ENCODE results near the gene AGAP4.
"Not testable (repeated sequence)": the region's sequence is repeated elsewhere in the genome, so short reads cannot be mapped to it uniquely, and the experiment has no call there.

Gene AGAP4

GRCh38 chr10:45847400-45847799 lies at the start of gene AGAP4:
Gene AGAP4 (minus strand): TSS chr10:45847500. CDS start chr10:45847347, 153 bp downstream.
- not testable (repeated sequence) for DNase-seq (ENCODE audit: low read depth)

- DNase-seq (ENCODE audit: low read depth), result not testable (repeated sequence)
Measured at GRCh38 chr10:45890721-45891120, 43.4 kb upstream of the AGAP4 start.

GRCh38 chr10:45889539-45890230 lies 42.4 kb upstream of the AGAP4 start:
- DNase-seq (ENCODE audit: low read depth), result not testable (repeated sequence)

- DNase-seq (ENCODE audit: low read depth), result not testable (repeated sequence)
Measured at GRCh38 chr10:45882880-45883279, 35.6 kb upstream of the AGAP4 start.

GRCh38 chr10:45865404-45865803 lies 18.1 kb upstream of the AGAP4 start:
- DNase-seq (ENCODE audit: low read depth), result not testable (repeated sequence)

GRCh38 chr10:45864264-45864663 lies 17.0 kb upstream of the AGAP4 start:
- DNase-seq (ENCODE audit: low read depth), result not testable (repeated sequence)

- not testable (repeated sequence) for DNase-seq (ENCODE audit: low read depth)
Measured at GRCh38 chr10:45863632-45864031, 16.3 kb upstream of the AGAP4 start.

GRCh38 chr10:45857931-45858330 lies 10.6 kb upstream of the AGAP4 start:
- DNase-seq (ENCODE audit: low read depth), result not testable (repeated sequence)

- DNase-seq (ENCODE audit: low read depth), result not testable (repeated sequence)
Measured at GRCh38 chr10:45848467-45848866, 1.2 kb upstream of the AGAP4 start.

- not testable (repeated sequence) for DNase-seq (ENCODE audit: low read depth)
Measured at GRCh38 chr10:45822918-45823317, 24.4 kb downstream of the AGAP4 start.

GRCh38 chr10:45820107-45820830 lies 27.0 kb downstream of the AGAP4 start:
- not testable (repeated sequence) for DNase-seq (ENCODE audit: low read depth)

- no peak for DNase-seq (ENCODE audit: low read depth)
Measured at GRCh38 chr10:45819552-45819951, 27.7 kb downstream of the AGAP4 start.

GRCh38 chr10:45817912-45818311 lies 29.4 kb downstream of the AGAP4 start:
- DNase-seq (ENCODE audit: low read depth), result no peak

GRCh38 chr10:45817130-45817859 lies 30.0 kb downstream of the AGAP4 start:
- DNase-seq (ENCODE audit: low read depth), result no peak

GRCh38 chr10:45814146-45814545 lies 33.2 kb downstream of the AGAP4 start:
- not testable (repeated sequence) for DNase-seq (ENCODE audit: low read depth)

- DNase-seq (ENCODE audit: low read depth), result not testable (repeated sequence)
Measured at GRCh38 chr10:45812959-45813358, 34.3 kb downstream of the AGAP4 start.

GRCh38 chr10:45811075-45811474 lies 36.2 kb downstream of the AGAP4 start:
- DNase-seq (ENCODE audit: low read depth), result no peak

- no peak for DNase-seq (ENCODE audit: low read depth)
Measured at GRCh38 chr10:45809837-45810236, 37.5 kb downstream of the AGAP4 start.

- DNase-seq (ENCODE audit: low read depth), result not testable (repeated sequence)
Measured at GRCh38 chr10:45804996-45805395, 42.3 kb downstream of the AGAP4 start.

GRCh38 chr10:45803060-45804010 lies 44.0 kb downstream of the AGAP4 start:
- DNase-seq (ENCODE audit: low read depth), result not testable (repeated sequence)

- not testable (repeated sequence) for DNase-seq (ENCODE audit: low read depth)
Measured at GRCh38 chr10:45794761-45795160, 52.5 kb downstream of the AGAP4 start.
